Measurements from ENCODE around the gene CBARP. TPM values are rescaled to one million over a fixed set of nuclear protein-coding genes. Genes with fewer than 3 reads are reported as not detected.

Gene CBARP
- total and polyA plus RNA-seq, 9 donors = 0.45 to 21.1 (median 1.6) TPM; not detected in 1

GRCh38 chr19:1252221-1252820 is 14.5 kb upstream of the CBARP start:
- WGBS, 3 donors = 1 to 2% (median 1%) methylated on average over 26 to 30 of the region's 30 CpGs
- H3K27me3 ChIP-seq = no peaks in the 10 kb centered on the region
- intact Hi-C loops (cut with DNase I) = no loop called here
- no peaks in the 10 kb centered on the region for H3K9me3 ChIP-seq
- peaks cover 22% of the 10 kb centered on the region for H3K4me1 ChIP-seq (ENCODE audit: insufficient read depth)
- H3K27ac ChIP-seq = peak overlapping the region; percentile 87 to 89
- peak in 4 of 5 donors; percentile 90 to 94 (median 91) for DNase-seq
- no peaks in the 10 kb centered on the region for H3K36me3 ChIP-seq
- peak overlapping the region; percentile 65 for H3K4me3 ChIP-seq
- peak; percentile 48 for TF ChIP-seq EP300 (IDR thresholded peaks at IDR 0.05)
- TF ChIP-seq, protein P1, sequence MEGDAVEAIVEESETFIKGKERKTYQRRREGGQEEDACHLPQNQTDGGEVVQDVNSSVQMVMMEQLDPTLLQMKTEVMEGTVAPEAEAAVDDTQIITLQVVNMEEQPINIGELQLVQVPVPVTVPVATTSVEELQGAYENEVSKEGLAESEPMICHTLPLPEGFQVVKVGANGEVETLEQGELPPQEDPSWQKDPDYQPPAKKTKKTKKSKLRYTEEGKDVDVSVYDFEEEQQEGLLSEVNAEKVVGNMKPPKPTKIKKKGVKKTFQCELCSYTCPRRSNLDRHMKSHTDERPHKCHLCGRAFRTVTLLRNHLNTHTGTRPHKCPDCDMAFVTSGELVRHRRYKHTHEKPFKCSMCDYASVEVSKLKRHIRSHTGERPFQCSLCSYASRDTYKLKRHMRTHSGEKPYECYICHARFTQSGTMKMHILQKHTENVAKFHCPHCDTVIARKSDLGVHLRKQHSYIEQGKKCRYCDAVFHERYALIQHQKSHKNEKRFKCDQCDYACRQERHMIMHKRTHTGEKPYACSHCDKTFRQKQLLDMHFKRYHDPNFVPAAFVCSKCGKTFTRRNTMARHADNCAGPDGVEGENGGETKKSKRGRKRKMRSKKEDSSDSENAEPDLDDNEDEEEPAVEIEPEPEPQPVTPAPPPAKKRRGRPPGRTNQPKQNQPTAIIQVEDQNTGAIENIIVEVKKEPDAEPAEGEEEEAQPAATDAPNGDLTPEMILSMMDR (IDR thresholded peaks at IDR 0.05) = no peak

DNA sequence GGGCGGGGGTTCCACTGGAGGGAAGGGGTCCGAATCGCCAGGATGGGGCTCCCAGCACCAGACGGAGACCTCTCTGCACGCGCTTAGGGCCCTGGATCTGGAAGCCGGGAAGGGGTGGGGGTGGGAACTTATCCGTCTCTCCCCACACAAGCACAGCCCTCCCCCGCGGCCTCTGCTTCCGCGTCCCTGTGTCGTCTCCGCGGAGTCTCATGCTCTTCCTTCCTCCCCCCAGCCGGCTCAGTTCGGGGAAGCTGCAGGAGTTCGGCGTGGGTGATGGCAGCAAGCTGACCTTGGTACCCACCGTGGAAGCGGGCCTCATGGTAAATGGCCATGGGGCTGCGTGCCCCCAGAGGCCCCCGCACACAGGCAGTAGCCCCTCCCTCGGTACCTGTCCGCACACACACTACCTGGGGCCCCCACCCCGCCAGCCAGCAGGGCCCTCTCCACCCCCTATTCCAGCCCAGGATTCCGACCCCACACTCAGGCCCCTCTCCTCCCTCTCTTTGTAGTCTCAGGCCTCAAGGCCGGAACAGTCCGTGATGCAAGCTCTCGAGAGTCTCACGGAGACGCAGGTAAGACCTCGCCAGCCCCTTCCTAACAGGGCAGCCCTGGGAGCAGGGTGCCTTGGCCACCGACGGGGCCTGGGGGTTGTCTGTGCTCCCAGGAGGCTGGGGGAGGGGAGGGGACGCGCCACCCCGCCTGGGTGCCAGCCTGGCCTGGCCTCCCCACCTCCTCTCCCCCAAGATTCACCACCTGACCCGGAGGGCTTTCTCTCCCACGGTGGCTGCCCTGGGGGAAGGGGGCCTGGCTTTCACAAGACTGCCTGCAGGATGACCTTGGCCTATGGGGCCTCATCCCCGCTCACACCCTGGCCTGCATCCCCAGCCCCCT is 13.8 kb upstream of the CBARP start:
- no peaks in the 10 kb centered on the region for H3K9me3 ChIP-seq
- H3K4me3 ChIP-seq = peak overlapping the region; percentile 65
- WGBS, 3 donors = 5 to 7% (median 5%) methylated on average over 37 to 41 of the region's 41 CpGs
- intact Hi-C loops (cut with DNase I) = no loop called here
- no peaks in the 10 kb centered on the region for H3K36me3 ChIP-seq
- peak; percentile 66 to 77 (median 74) for DNase-seq
- TF ChIP-seq EP300 (IDR thresholded peaks at IDR 0.05) (no peak), POLR2A (IDR thresholded peaks at IDR 0.05) (no peak)
- TF ChIP-seq, protein P1 (IDR thresholded peaks at IDR 0.05) = no peak
- no peaks in the 10 kb centered on the region for H3K27me3 ChIP-seq
- H3K27ac ChIP-seq = peak overlapping the region; percentile 87 to 89
- peaks cover 22% of the 10 kb centered on the region for H3K4me1 ChIP-seq (ENCODE audit: insufficient read depth)

GRCh38 chr19:1250437-1251260 is 12.8 kb upstream of the CBARP start:
- Histone ChIP-seq H3K27me3 (no peaks in the 10 kb centered on the region), H3K9me3 (no peaks in the 10 kb centered on the region), H3K4me3 (peak overlapping the region; percentile 65), H3K27ac (peak overlapping the region; percentile 87 to 89), H3K4me1 (ENCODE audit: insufficient read depth) (peaks cover 22% of the 10 kb centered on the region), H3K36me3 (no peaks in the 10 kb centered on the region)
- WGBS, 3 donors = 0% methylated on average over 21 to 90 of the region's 90 CpGs
- peak; percentile 73 to 82 (median 78) for DNase-seq
- intact Hi-C loops (cut with DNase I) = no loop called here
- TF ChIP-seq EP300 (IDR thresholded peaks at IDR 0.05) (no peak), POLR2A (IDR thresholded peaks at IDR 0.05) (no peak)
- TF ChIP-seq, protein P1 (IDR thresholded peaks at IDR 0.05) = no peak

DNA sequence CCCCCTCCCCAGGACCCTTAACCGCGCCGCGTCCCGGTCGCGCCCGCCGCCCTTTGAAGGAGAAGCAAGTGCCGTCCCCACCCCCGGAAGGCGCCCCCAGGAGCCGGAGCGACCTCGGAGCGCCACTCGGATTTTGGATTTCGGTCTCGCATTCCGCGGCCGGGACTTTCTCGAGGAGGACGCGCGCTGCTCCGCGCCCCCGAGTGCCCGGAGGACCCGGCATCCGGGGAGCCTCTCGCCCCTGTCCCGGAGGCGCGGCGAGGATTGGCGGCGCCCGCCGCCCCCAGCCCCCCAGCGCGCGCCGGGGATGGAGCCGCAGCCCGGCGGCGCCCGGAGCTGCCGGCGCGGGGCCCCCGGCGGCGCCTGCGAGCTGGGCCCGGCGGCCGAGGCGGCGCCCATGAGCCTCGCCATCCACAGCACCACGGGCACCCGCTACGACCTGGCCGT is 12.2 kb upstream of the CBARP start:
- no peak for DNase-seq
- H3K27me3 ChIP-seq = no peaks in the 10 kb centered on the region
- H3K9me3 ChIP-seq = no peaks in the 10 kb centered on the region
- WGBS, 3 donors = 0 to 1% (median 0%) methylated on average over 16 to 67 of the region's 67 CpGs
- intact Hi-C loops (cut with DNase I) = loop anchor here in 1 of 4 donors (10.0 kb wide), 2 partner anchors 225 to 795 kb away; partner anchors contain the start of genes CNN2, RNU6-2 and TMEM259
- no peaks in the 10 kb centered on the region for H3K36me3 ChIP-seq
- peak overlapping the region; percentile 65 for H3K4me3 ChIP-seq
- TF ChIP-seq, protein P1 (IDR thresholded peaks at IDR 0.05) = no peak
- no peak for TF ChIP-seq EP300 (IDR thresholded peaks at IDR 0.05)
- peak; percentile 90 for TF ChIP-seq POLR2A (IDR thresholded peaks at IDR 0.05)
- peaks cover 28% of the 10 kb centered on the region for H3K4me1 ChIP-seq (ENCODE audit: insufficient read depth)
- H3K27ac ChIP-seq = peak overlapping the region; percentile 87 to 89

All from ovary (tissue), 9 donors.